ES-I3 (cell line): Measurements from ENCODE around the gene ITPKB.
"Not testable (repeated sequence)": the region's sequence is repeated elsewhere in the genome, so short reads cannot be mapped to it uniquely, and the experiment has no call there.

Experiments
- H3K36me3 ChIP-seq: 2 replicates; pipeline ENCODE4 v1.6.1; 2013; ENCODE audit warnings: mild to moderate bottlenecking, low read length, control low read depth, moderate library complexity; ENCODE audit not compliant: insufficient read depth
- H3K4me1 ChIP-seq: 2 replicates; pipeline ENCODE4 v1.6.1; 2013; ENCODE audit warnings: mild to moderate bottlenecking, control low read depth, low read length; ENCODE audit not compliant: insufficient read depth
- H3K9ac ChIP-seq: 2 replicates; pipeline ENCODE4 v1.6.1; 2013; ENCODE audit warnings: low read depth, mild to moderate bottlenecking, low read length, moderate library complexity
- H3K9me3 ChIP-seq: 2 replicates; pipeline ENCODE4 v1.6.1; 2013; ENCODE audit warnings: mild to moderate bottlenecking, low read length, moderate library complexity; ENCODE audit not compliant: control insufficient read depth, insufficient read depth

The ITPKB gene

DNA sequence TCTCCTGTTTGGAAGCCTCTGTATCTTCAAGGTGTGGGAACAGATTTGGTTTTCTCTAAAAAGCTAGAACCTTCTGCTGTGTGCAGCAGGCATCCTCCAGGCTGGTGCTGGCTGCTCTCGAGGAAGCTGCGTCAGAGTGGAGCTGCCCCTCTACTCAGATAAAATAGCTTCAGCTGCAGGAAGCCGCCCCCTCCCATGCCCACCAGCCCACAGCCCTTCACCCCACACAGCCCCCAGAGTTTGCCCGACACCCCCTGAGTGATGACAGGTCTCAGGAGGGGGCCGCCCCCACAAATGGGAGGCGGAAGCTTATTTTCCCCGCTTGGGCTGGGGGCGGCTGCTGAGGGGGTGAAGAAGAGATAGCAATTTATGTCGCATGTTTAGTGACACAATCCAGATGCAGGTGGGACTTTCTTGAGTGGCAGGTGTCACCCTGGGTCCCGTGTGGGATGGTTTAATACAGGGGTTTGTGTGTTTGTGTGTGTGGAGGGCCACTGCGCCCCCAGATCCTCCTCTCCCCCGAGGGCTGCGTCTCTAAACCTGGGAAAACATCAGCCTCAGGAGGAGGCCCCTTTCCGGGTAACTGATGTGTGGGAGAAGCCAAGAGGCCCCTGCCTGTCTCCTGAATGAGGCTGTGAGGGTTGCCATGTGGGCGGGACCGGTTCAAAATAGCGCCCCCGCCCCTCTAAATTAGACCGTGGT is 135.1 kb downstream of the ITPKB start:
- no peak overlapping the region for H3K9ac ChIP-seq
- no peaks in the 10 kb centered on the region; the same call in 1 of the 2 replicates for H3K36me3 ChIP-seq
- peaks cover 41% of the 10 kb centered on the region for H3K4me1 ChIP-seq
- H3K9me3 ChIP-seq: no peaks in the 10 kb centered on the region

DNA sequence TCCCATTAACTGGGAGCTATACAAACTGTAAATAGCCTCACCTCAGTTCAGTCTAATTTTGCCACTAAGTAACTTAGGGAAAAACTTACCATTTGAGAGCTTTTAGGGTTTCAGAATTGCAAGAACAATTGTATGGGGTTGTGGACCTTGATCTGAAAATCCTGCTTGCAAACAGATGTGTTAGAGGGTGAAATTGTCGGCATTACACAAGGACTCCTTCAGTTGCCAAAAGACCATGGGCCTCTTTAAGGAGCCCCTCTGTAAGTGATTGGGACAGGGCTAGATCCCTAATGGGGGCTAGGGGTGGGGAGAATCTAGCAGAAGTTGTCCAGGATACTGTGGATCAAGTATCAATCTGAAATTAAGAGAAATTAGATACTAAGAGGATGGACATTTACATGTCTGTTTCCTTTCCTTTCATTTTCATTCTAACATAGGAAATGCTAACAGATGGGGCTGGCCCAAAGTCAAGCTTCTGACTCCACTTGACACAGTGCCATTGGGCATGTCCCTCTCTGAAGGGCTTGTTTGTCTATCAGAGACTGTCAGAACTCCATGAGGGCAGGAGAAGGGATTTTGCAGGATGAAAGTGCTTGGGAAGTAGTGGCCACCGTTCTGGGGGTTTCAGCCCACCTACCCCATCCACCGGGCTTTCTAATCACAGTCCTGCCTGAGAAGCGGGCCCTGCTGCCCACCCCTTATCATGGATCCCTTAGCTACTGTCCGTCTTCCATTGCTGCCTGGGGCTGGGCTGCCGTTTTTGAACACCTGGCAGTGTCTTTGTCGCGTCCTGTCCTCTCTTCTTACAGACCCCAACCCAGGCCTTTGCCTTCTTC is 135.8 kb downstream of the ITPKB start:
- peaks cover 38% of the 10 kb centered on the region for H3K4me1 ChIP-seq
- no peaks in the 10 kb centered on the region for H3K9me3 ChIP-seq
- H3K9ac ChIP-seq: no peak overlapping the region
- H3K36me3 ChIP-seq: no peaks in the 10 kb centered on the region; the same call in 1 of the 2 replicates

DNA sequence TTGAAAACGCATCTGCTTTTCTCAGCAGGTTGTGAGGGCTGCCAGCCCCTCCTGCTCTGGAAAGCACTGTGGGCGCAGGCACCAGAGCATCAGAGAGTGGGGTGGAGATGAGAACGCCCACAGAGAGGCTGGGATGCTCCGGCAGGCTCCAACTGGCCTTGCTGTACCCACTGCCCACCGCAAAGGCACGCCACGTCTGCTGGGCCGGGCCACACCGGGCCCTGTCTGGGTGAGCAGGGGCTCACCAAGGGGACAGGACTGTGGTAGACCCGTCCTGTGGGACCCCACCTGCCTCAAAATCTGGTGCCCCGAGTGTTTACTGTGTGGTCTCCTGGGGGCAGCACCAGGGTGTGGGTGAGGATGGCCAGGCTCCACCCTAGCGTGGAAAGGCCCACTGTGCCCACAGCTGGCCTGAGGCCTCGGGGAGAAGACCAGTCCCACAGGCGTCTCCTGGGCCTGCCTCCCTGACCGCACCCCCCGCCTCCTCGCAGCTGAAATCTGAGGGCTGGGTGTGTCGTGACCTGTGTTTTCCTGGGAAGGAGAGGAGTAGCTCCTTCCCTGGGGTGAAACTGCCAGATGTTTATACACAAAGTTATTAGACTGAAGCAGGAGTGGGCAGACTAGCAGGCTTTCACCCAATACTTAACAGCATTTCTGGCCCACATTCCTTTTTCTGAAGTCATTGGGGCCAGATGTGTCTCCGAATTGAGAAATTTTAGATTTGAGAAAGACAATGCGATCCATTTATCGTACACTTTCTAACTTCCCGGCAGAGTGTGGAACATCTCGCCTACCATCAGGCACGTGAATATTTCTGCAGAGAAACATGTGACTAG is 136.7 kb downstream of the ITPKB start:
- Histone ChIP-seq H3K9me3 (no peaks in the 10 kb centered on the region), H3K9ac (no peak overlapping the region), H3K4me1 (peaks cover 35% of the 10 kb centered on the region), H3K36me3 (no peaks in the 10 kb centered on the region; the same call in 1 of the 2 replicates)

DNA sequence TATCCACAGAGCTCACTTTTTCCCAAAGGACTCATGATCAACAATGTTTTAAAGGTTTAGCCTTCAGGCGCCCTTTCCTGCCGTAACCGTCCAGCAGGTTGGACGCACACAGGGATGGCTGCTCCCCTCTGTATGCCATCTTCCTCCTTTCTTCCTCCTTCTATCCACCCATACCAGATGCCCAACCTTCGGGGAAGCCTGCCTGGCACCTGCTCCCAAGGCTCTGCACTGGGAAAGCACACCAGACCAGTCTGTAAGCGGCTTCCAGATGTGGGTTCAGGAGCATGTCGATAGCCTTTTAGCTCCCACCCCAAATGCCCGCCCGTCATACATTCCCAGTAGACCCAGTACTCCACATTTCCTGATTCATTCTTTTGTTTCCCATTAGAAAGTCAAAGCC is 137.6 kb downstream of the ITPKB start:
- H3K9me3 ChIP-seq: no peaks in the 10 kb centered on the region
- no peak overlapping the region for H3K9ac ChIP-seq
- peaks cover 27% of the 10 kb centered on the region for H3K4me1 ChIP-seq
- no peaks in the 10 kb centered on the region; the same call in 1 of the 2 replicates for H3K36me3 ChIP-seq

DNA sequence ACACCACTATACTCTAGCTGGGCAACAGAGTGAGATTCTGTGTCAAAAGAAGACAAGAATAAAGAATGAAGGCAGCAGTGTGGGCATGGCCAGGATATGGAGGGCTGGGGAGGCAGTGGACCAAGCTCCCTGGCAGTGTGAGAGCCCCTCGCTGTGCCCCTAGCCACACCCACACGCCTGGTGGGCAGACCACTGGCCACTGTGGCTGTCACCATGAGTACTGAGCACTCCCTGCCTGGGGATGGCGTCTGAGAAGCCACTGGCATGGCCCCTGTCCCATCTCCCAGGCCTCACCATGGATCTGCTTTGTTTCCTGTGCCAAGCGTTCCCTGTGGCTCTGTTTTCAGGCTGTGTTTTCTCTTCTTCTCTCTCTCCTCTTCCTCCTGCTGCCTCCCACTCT is 138.8 kb downstream of the ITPKB start:
- Histone ChIP-seq H3K9ac (no peak overlapping the region), H3K36me3 (no peaks in the 10 kb centered on the region; the same call in 1 of the 2 replicates), H3K9me3 (no peaks in the 10 kb centered on the region; the same call in 1 of the 2 replicates), H3K4me1 (peaks cover 19% of the 10 kb centered on the region)

DNA sequence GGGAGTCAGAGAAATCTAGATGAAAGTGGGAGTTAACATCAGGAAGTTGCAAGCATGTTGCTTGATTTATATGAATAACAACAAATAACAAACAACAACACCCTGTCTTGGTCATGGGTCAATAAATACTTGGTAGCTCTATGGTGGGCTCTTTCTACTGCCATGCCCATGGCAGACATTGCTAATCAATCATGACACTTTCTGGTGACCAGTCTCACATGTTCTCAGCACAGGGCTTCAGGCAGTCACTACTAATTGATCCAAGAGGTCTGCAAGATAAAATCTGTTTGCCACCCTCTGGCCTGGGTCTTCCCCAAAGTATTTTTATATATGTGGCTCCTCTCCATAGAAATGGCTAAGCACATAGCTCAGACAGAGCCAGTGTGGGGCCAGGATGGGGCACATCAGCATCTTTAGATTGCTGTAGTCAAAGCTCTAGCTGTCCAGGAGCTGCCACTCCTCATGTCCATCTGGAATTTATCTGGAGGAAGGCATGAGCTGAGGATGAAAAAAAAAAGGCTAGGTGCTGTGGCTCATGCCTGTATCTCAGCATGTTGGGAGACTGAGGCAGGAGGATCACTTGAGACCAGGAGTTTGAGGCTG is 139.3 kb downstream of the ITPKB start:
- H3K36me3 ChIP-seq: no peaks in the 10 kb centered on the region; the same call in 1 of the 2 replicates
- no peak overlapping the region for H3K9ac ChIP-seq
- no peaks in the 10 kb centered on the region; the same call in 1 of the 2 replicates for H3K9me3 ChIP-seq
- H3K4me1 ChIP-seq: peaks cover 13% of the 10 kb centered on the region

DNA sequence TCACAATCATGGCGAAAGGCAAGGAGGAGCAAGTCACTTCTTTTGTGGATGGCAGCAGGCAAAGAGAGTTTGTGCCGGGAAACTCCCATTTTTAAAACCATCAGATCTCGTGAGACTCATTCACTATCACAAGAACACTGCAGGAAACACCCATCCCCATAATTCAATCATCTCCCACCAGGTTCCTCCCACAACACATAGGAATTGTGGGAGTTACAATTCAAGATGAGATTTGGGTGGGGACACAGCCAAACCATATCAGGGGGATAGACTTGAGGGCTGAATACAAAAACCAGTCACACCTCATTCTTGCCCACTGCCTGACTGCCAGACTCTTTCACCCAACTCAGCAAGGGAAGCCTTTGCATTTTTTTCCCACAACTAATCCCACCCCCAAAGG is 140.1 kb downstream of the ITPKB start:
- not testable (repeated sequence) for H3K36me3 ChIP-seq, H3K9me3 ChIP-seq, H3K9ac ChIP-seq, H3K4me1 ChIP-seq

DNA sequence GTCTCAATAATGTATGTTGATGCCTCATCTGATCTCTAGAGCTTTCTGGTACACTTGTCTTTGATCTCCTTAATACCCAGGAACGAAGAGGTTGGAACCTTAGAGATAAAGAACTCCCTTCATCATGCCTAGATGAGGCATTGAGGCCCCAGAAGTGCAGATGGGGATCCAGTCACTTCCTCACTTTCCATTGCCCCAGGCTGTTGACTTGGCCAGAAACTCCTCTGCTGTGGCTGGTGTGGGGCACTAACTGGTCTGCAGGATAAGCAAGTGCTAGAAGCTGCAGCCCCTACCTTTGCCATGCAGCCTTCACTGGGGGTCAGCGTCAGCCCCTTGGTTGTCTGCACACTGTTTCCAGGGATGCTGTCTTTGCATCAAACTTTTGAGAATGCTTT is 140.6 kb downstream of the ITPKB start:
- Histone ChIP-seq H3K9me3 (no peaks in the 10 kb centered on the region; the same call in 1 of the 2 replicates), H3K9ac (no peak overlapping the region), H3K36me3 (no peaks in the 10 kb centered on the region; the same call in 1 of the 2 replicates), H3K4me1 (peaks cover 7% of the 10 kb centered on the region)

DNA sequence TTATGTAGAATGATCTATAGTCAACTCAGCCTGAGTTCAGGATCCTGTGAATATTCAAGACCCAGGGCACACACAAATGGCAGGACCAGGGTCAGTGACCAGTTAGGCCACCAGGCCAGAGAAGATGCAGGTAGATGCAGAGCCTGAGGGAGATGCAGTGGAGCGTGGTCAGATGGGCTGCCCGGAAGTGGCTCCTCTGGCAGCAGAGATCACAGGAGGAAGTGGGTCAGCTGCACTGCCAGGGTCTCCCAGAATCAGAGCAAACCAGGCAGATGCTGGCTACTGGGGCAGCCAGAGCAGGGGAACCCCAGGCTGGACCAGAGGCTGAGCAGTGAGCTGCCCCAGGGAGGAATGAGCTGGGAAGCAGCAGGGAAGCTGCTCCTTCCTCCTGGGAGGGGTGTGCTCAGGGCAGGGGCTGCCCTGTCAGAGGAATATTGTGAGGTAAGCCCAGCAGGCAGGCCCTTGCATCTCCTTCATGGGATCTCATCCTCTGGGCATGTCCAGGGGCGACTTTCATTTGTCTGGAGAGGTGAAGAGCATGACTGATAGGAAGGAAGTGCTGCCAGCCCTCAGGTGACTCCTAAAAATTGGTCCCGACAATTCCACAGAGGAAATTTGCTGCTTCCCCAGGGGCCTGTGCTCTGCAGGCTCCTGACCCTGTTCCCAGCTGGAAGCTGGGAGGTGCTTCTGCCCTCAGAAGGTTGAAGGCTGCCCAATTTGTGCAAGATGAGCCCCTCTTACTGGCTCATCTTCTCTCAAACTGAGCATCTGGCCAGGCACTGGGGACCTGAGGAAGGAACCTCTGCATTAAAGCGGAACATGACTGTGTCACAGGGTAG is 141.2 kb downstream of the ITPKB start:
- Histone ChIP-seq H3K4me1 (peaks cover 4% of the 10 kb centered on the region), H3K9me3 (no peaks in the 10 kb centered on the region; the same call in 1 of the 2 replicates), H3K36me3 (no peaks in the 10 kb centered on the region; the same call in 1 of the 2 replicates), H3K9ac (no peak overlapping the region)

DNA sequence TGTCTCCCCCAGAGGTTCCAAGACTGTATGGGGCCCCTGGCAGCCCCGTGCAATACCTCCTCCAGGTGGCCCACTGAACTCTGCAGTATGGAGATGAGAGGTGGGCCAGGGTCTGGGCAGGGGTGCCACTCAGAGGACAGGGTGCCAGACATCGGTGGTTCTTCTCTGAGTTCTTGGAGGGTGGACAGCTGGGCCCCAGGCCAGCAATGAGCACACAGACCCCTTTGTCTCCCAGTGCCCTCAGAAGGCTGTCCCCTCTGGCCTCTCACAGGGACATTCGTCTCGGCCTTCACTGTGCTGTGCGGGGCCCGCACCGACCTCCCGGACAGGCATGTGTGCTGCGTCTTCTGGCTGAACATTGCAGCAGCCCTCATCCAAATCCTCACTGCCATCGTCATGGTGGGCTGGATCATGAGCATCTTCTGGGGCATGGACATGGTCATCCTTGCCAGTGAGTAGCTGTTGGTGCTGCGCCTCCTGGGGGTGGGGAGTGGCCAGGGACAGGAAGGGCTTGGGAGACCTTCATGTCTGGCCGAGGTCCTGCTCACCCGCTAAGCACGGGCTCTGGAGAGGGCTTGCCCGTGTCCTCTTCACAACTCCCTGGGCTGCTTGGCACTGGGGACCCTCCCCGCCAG is 142.4 kb downstream of the ITPKB start:
- H3K4me1 ChIP-seq: no peaks in the 10 kb centered on the region
- no peak overlapping the region for H3K9ac ChIP-seq
- H3K9me3 ChIP-seq: no peaks in the 10 kb centered on the region; the same call in 1 of the 2 replicates
- H3K36me3 ChIP-seq: no peaks in the 10 kb centered on the region

DNA sequence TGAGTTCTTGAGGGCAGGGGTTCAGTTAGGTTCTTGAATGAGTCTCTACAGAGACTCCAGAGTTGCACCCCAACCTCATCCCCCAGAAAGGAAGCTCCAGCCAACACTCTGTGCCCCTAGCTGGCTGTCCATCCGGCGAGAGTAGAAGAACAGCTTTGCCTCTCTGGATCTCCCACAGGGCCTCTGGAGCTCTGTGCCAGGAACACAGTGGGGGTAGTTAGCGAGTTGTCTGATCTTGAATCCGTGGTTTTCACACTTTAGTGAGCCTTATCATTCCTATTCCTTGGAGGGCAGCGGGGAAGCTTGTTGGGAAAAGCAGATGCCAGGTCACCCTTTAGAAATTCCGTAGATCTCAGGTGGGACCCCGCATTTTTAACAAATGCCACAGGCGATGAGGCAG is 145.5 kb downstream of the ITPKB start:
- H3K9me3 ChIP-seq: no peaks in the 10 kb centered on the region; the same call in 1 of the 2 replicates
- H3K4me1 ChIP-seq: peaks cover 3% of the 10 kb centered on the region; the same call in 1 of the 2 replicates
- no peak overlapping the region for H3K9ac ChIP-seq
- no peaks in the 10 kb centered on the region for H3K36me3 ChIP-seq

DNA sequence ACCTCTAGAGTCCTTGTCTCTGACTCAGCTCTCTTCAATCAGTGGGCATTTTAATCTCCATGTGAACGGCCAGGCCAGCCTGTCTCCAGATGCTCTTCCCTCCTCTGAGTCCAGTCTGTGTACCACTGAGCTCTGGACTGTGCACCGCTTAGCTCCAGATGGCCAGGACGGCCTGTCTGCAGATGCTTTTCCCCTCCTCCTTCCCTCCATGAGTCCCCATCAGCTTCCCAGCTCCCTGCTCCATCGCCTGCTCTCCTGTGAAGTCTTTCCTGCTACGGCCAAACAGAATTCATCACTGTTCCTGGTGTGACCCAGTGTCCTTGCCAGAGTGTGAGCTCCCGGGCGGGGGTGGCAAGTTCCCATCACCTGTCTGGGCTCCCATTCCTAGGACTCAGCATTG is 148.5 kb downstream of the ITPKB start:
- no peaks in the 10 kb centered on the region; the same call in 1 of the 2 replicates for H3K9me3 ChIP-seq
- H3K9ac ChIP-seq: no peak overlapping the region
- H3K36me3 ChIP-seq: no peaks in the 10 kb centered on the region

More for the DNA sequence above, 148.5 kb downstream of the ITPKB start:
- peaks cover 3% of the 10 kb centered on the region; the same call in 1 of the 2 replicates for H3K4me1 ChIP-seq
